ENCODE data around the gene GTF2H2C.
"Not testable (repeated sequence)": the region's sequence is repeated elsewhere in the genome, so short reads cannot be mapped to it uniquely, and the experiment has no call there.

Gene GTF2H2C

DNA sequence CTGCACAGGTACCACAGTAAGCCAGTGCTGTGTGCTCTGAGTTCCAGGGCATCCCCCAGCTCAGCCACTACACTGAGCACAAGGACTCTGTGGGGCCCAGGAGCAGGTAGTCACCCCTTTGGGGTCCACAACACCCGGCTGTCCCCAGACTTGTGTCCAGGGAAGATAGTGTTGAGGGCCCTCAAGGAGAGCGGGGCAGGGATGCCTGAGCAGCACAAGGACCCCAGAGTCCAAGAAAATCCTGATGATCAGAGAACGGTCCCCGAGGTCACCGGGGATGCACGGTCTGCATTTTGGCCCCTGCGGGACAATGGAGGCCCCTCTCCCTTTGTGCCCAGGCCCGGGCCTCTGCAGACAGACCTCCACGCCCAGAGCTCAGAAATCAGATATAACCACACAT is 71.9 kb downstream of the GTF2H2C start:
- DNase-seq (ENCODE audit: low read depth in 1 of 2, low spot score in 1 of 2); in situ Hi-C loops (cut with HindIII; ENCODE audit: low pct_unique_long_range_greater_than_20kb, low sequenced_read_pairs): not testable (repeated sequence)
